ENCODE measurements around the gene HP1BP3.

GRCh38 chr1:20719871-20720620 is 67.1 kb downstream of the HP1BP3 start:
- TF ChIP-seq CTCF (IDR thresholded peaks at IDR 0.05) (no peak), POLR2AphosphoS5 (IDR thresholded peaks at IDR 0.05; ENCODE audit: insufficient read depth in 1 of 2, low read depth in 1 of 2) (no peak)
